IPS-NIHi7 (cell line): Measurements from ENCODE around the gene PPP1R13L.

Experiments
- DNase-seq: peaks from one replicate; pipeline ENCODE4 v3.0.0; 2012; ENCODE audit warnings: mixed read lengths; ENCODE audit errors: extremely low spot score

PPP1R13L gene

DNA sequence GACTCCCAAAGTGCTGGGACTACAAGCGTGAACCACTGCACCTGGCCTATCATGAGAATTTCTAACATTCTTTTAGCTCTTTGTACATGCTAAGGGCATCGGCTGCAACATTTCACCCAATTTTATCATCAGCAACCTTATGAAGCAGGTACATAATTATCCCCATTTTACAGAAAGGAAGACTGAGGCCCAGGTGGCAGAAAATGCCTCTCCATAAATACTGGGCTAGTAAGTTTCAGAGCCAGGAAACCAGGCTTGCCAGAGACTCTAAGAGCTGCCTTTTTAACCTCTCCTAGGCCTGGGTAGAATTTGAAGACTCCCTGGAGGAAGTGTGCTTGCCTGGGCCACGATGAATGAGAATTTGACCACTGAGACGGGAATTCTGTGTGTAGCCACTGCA is 36.7 kb downstream of the PPP1R13L start:
- no peak for DNase-seq

- DNase-seq = no peak
These were observed 40.2 kb downstream of the PPP1R13L start for GRCh38 chr19:45364696-45365095.

DNA sequence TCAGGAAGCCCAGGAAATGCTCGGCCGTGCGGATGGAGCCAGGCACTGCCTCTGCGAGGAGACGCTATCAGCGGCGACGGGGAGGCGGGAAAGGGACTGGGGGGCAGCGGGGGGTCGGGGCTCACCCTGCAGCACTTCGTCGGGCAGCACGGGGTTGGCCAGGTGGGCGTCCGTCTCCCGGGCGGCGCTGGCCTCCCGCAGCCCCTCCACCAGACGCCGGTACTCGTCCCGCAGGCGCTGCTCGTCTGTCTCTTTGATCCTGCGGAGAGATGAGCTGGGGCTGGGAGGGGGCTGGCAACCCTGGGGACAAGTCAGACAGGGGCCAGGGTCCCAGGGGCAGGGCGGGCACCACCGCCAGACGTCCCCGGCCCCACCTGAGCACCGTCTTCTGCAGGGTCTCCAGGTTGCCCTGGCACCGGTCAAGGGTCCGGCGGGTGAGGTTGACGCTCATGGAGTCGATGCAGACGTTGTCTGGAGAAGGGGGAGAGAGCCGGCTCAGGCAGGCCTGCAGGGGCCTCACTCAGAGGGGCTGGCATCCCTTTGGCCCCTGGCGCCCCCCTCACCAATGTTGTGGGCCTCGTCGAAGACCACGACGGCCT is 40.9 kb downstream of the PPP1R13L start:
- no peak for DNase-seq

GRCh38 chr19:45362291-45362690 is 42.6 kb downstream of the PPP1R13L start:
- DNase-seq = no peak

DNA sequence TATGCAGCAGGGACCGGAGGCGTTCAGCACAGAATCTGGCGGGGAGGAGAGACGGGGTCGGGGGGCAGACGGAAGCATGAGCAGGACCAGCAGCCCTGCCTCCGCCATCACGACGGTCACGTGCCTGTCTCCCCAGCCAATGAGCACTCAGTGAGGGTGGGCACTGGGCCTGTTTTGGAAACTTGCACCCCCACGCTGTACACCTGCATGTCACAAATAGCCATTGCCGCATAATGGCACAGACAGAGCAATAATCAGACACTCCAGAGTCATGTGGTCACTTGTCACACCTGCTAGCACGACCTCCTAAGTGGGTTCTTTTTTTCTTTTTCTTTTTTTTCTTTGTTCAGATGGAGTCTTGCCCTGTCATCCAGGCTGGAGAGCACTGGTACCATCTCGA is 43.3 kb downstream of the PPP1R13L start:
- DNase-seq = no peak

DNA sequence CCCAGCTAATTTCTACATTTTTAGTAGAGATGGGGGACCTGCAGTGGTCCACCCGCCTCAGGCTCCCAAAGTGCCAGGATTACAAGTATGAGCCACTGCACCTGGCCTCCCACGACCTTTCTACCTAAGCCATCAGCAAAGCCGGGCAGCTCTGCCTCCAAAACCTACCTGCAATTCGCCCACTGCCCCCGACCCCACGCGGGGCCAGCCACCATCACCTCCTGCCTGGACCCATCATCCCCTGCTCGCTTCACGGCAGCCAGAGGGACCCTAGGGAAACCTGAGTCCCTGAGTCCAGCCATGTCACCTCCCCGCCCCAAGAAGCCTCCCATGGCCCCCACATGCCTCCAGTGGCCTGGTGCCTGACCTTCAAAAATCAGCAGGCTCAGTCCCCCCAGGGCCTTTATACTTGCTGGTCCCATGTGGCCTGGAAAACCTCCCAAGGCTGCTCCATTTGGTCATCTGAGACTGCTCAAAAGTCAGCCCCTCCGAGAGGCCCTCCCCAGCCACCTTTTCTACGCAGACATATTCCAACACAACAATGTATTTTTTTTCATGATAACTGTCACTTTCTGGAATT is 46.6 kb downstream of the PPP1R13L start:
- no peak for DNase-seq

DNA sequence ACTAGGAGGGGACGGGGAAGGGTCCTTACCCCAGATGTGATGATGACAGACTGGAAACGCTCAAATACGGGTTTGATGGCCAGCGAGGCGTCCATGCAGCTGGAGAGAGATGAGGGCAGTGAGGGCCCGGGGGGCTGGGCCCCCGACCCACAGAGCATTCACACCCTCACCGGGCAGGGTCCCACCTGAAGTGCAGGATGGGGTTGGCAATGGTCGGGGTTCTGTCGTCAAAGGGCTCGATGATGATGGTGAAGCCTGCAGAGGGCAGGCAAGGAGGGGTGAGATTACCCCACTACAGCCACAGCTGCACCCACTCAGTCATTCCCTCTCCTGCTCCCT is 47.5 kb downstream of the PPP1R13L start:
- no peak for DNase-seq

DNA sequence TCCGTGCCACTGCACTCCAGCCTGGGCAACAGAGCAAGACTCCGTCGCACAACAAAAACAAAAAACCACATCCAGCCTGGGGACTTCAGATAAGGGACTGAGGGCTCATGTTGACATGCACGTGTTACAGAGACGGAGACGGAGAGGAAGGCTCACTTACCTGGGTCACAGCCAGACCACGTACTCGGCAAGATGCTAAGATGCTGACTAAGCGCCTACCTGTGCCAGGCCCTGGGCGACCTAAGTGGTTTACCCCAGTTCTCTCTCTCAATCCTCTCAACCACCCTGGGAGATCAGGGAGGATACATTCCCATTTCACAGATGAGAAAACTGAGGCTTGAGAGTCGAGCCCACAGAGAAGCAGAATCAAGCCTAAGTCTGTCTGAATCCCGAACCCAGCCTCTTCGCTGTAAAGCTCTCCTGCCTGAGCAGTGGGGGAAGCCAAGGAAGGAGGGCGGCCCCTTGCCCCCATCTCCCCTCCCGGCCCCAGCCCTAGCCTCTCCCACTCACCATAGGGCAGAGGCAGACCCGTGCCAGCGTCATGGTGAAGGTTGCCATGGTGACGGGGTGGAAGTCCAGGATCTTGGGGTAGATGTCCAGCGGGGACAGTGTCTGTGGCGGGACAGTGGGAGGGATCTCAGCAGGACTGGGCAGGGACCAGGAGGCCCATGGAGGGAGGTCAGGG is 48.0 kb downstream of the PPP1R13L start:
- no peak for DNase-seq

DNA sequence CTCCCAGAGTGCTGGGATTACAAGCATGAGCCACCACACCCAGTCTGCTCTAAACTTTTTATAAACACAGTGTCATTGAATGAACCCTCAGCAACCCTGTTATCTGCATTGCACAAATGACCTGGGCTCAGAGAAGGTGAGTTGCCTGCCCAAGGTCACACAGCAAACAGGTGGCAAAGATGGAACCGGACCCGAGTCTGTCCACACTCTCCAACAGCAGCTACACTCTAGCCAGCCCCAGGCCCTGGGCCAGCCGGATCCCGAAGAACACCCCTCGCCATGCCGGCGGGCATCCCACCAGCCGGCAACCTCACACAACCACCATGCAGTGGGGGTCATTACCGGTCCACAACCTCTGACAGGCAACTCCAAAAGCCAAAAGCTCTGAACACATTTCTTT is 49.0 kb downstream of the PPP1R13L start:
- DNase-seq = no peak

DNA sequence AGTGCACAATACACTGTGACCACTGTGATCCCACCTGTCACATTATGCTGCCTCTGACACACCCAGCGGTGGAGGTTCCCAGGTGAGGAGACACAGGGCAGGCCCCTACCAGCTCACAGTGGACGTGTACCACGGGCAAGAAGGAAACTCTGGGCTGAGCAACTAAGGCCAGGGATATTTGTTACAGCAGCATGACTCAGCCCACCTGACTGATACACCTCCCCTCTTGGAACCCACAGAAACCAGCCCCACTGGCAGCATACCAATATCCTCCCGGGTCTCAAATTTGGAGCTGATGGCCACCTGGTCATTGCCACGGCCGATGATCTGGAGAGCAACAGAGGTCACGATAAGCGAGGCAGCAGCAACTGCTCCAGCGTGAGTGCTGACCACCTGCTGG is 49.5 kb downstream of the PPP1R13L start:
- no peak for DNase-seq

DNA sequence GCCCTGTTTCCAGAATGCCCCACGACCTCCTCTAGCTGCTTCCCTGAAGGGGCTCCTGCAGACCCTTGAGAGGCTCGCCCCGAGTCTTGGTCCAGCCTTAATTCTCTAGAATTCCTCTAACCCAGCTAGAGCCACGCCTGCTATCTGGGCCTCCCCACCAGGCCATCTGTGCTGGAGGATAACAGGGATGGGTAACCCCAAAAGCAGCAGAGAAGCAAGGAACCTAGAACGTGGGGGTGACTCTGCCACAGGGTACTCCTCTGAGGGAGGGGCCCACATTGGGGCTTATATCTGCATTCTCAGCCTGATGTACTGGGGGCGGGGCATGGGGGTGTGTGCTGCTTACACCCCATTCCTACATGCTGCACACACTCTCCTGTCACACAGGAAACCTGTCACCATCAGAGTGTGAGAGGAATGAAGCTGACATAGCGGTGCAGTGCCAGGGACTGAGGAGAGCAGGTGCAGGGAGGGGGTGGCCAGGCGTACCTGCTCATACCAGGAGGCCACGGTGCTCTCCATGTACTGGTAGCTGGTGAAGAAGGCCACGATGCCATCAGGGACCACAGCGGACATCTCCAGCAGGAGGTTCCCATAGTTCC is 50.5 kb downstream of the PPP1R13L start:
- no peak for DNase-seq

- no peak for DNase-seq
These were observed 51.7 kb downstream of the PPP1R13L start for GRCh38 chr19:45352914-45353796.

- no peak for DNase-seq
These were observed 52.4 kb downstream of the PPP1R13L start for GRCh38 chr19:45352471-45352870.

GRCh38 chr19:45352062-45352461 is 52.8 kb downstream of the PPP1R13L start:
- DNase-seq = no peak

GRCh38 chr19:45351401-45351952 is 53.4 kb downstream of the PPP1R13L start:
- no peak for DNase-seq

GRCh38 chr19:45350477-45351058 is 54.3 kb downstream of the PPP1R13L start:
- DNase-seq = no peak

DNA sequence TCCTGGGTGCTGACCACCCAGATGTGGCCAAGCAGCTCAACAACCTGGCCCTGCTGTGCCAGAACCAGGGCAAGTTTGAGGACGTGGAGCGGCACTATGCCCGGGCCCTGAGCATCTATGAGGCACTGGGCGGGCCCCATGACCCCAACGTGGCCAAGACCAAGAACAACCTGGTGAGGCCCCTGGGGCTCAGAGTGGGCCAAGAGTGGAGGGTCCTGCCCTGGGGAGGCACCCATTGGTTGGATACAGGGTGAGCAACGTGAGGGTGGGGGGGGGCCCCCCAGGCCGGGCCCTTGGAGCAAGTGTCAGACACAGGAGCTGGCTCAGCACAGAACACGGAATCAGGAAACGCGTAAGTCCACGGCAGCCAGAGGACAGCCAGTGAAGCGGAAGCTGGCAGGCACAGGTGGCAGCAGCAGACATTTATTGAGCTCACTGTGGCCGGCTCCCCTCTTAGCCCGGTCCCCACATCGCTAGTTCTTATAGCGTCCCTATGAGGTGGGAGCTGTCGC is 55.4 kb downstream of the PPP1R13L start:
- DNase-seq = no peak

- no peak for DNase-seq
These were observed 55.8 kb downstream of the PPP1R13L start for GRCh38 chr19:45349126-45349415.

- DNase-seq = no peak
These were observed 56.3 kb downstream of the PPP1R13L start for GRCh38 chr19:45348367-45349125.

DNA sequence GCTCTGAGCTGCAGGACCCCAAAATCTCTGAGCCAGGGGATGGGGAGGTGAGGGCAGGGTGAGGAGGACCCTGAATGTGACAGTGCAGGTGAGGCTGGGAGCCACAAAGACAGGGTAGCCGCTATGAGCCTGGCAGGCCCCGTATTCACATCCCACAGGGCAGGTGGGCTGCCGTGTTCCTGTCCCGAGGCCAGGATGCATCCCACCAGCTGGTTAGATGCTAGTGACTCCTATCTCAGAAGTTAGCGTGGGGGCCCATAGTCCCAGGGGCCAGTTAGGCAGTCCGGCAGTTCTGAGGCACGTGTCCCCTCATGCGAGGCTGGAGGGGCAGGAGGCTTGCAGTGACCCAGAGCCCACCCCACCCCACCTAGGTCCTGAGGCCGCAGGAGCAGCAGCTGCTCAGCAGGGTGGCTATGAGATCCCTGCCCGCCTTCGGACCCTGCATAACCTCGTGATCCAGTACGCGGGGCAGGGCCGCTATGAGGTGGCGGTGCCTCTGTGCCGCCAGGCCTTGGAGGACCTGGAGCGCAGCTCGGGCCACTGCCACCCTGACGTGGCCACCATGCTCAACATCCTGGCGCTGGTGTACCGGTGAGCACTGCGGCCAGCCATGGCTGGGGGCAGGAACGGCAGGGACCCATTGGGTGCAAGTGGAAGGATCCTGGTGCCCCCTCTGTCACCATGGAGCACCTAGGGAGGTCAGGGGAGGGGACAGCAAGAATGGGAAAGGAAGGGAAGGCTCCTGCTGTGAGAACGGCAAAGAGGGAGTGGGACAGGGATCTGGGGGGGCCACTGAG is 57.1 kb downstream of the PPP1R13L start:
- no peak for DNase-seq
